Measurements from ENCODE around the gene PRDM5. TPM values are rescaled to one million over a fixed set of nuclear protein-coding genes. Genes with fewer than 3 reads are reported as not detected.
"Not testable (repeated sequence)": the region's sequence is repeated elsewhere in the genome, so short reads cannot be mapped to it uniquely, and the experiment has no call there.

The PRDM5 gene
- total RNA-seq, 1 donor from 2014 or later: 5.2 TPM

GRCh38 chr4:120671538-120671937 is 251.0 kb downstream of the PRDM5 start:
- no peak for TF ChIP-seq CTCF (conservative IDR thresholded peaks at IDR 0.05; ENCODE audit: low read depth, low read length)
- no peak overlapping the region for H3K4me3 ChIP-seq (ENCODE audit: low read depth, low read length)
- DNase-seq (ENCODE audit: low read depth): no peak

- no peak for DNase-seq (ENCODE audit: low read depth)
- no peak overlapping the region for H3K4me3 ChIP-seq (ENCODE audit: low read depth, low read length)
- no peak for TF ChIP-seq CTCF (conservative IDR thresholded peaks at IDR 0.05; ENCODE audit: low read depth, low read length)
Observed at GRCh38 chr4:120667102-120667501, 255.4 kb downstream of the PRDM5 start.

GRCh38 chr4:120664851-120665250 is 257.7 kb downstream of the PRDM5 start:
- DNase-seq (ENCODE audit: low read depth): no peak
- H3K4me3 ChIP-seq (ENCODE audit: low read depth, low read length): no peak overlapping the region
- TF ChIP-seq CTCF (conservative IDR thresholded peaks at IDR 0.05; ENCODE audit: low read depth, low read length): no peak

- no peak overlapping the region for H3K4me3 ChIP-seq (ENCODE audit: low read depth, low read length)
- TF ChIP-seq CTCF (conservative IDR thresholded peaks at IDR 0.05; ENCODE audit: low read depth, low read length): no peak
- DNase-seq (ENCODE audit: low read depth): no peak
Observed at GRCh38 chr4:120659616-120660170, 262.8 kb downstream of the PRDM5 start.

- DNase-seq (ENCODE audit: low read depth): no peak
- TF ChIP-seq CTCF (conservative IDR thresholded peaks at IDR 0.05; ENCODE audit: low read depth, low read length): no peak
- no peak overlapping the region for H3K4me3 ChIP-seq (ENCODE audit: low read depth, low read length)
Observed at GRCh38 chr4:120658772-120659171, 263.8 kb downstream of the PRDM5 start.

- no peak overlapping the region for H3K4me3 ChIP-seq (ENCODE audit: low read depth, low read length)
- no peak for DNase-seq (ENCODE audit: low read depth)
- no peak for TF ChIP-seq CTCF (conservative IDR thresholded peaks at IDR 0.05; ENCODE audit: low read depth, low read length)
Observed at GRCh38 chr4:120653804-120654573, 268.5 kb downstream of the PRDM5 start.

GRCh38 chr4:120648336-120648735 is 274.2 kb downstream of the PRDM5 start:
- not testable (repeated sequence) for H3K4me3 ChIP-seq (ENCODE audit: low read depth, low read length); DNase-seq (ENCODE audit: low read depth)

Other genes with a start within 250 kb of the PRDM5 start
- gene NDNF, start 149.8 kb upstream of the PRDM5 start, total RNA-seq: 0.43 and 0.46 TPM in 2 replicates
- 0.07 and 0.46 TPM in 2 replicates for gene TNIP3, start 241.6 kb upstream of the PRDM5 start, total RNA-seq